Erythroblast (primary cell): ENCODE measurements around the gene REPS2.

Source experiments
- GATA1 ChIP-seq: IDR thresholded peaks from 2 replicates; pipeline ENCODE4 v1.6.1; 2011; ENCODE audit warnings: low read depth, mild to moderate bottlenecking, control low read depth, low read length, moderate library complexity
- POLR2A ChIP-seq: IDR thresholded peaks from 2 replicates; pipeline ENCODE4 v1.6.1; 2011; ENCODE audit warnings: mild to moderate bottlenecking, low read length

GRCh38 chrX:17020851-17021821 is 74.7 kb downstream of the REPS2 start:
- no peak for TF ChIP-seq POLR2A
- no peak for TF ChIP-seq GATA1
